Measurements from ENCODE around the gene SIX3.

DNA sequence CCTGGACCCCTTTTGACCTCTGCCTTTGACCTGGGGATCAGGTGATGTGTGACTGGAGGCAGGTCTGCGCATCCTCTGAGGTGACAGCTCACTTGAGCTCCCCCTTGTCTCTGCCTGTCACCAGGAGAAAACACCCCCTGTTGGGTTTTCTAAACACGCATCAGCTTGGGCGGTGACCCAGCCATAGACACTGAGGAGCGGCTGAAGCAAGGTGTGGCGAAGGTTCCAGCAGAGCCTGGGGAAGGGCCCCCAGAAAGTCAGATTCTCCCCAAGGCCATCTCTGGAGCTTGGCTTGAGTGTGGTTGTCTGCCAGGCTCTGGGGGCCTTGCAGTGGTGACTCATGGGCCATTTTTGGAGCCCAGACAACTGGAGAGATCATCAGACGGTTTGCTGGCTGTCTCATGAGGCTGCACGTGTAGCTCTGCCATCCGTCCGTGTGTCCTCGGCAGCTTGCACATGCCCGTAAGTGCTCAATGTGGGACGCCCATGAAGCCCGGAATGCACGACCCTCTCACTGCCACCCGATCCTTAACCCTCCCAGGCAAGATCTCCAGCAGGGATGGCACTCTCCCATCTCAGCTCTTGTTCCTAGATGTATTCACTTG, 29.4 kb downstream of the SIX3 start:
- TF ChIP-seq EZH2 (IDR thresholded peaks at IDR 0.05; ENCODE audit: insufficient read depth, poor library complexity, severe bottlenecking): no peak
- no peak for TF ChIP-seq EZH2phosphoT487 (IDR thresholded peaks at IDR 0.05; ENCODE audit: insufficient read depth, low read depth)

Data from GM23248 (cell line).